HEK293 (cell line): ENCODE measurements around the gene BAIAP3.

ENCODE experiments used
- CTCF ChIA-PET: fragments of 350-600 bp; formaldehyde crosslinking; extraction: SDS; loops from one replicate; lab custom pipeline; 2021; ENCODE audit warnings: antibody characterized with exemption; lab: Yijun Ruan, JAX
- POLR2A ChIA-PET: fragments of 300-600 bp; formaldehyde crosslinking; extraction: SDS; loops from one replicate; lab custom pipeline; 2020; ENCODE audit warnings: antibody characterized with exemption, inconsistent platforms; lab: Yijun Ruan, JAX
- H3K27ac ChIP-seq: fragments of 200-500 bp; sonication (Bioruptor generic); 2 replicates; pipeline ENCODE4 v1.5.1; 2014; ENCODE audit warnings: low read depth, low read length, control low read depth, inconsistent platforms; ENCODE audit errors: extremely low read depth
- H3K36me3 ChIP-seq, 2 experiments: fragments of 200-500 bp in 1 of 2; sonication (Bioruptor generic) in 1 of 2; 1 replicate in 1 of 2; 2 replicates in 1 of 2; pipeline ENCODE4 v1.5.1; 2014 to 2017; ENCODE audit warnings: inconsistent platforms in 2 of 2, low read length in 2 of 2; ENCODE audit not compliant: control insufficient read depth in 2 of 2, insufficient read depth in 1 of 2
- H3K4me1 ChIP-seq: fragments of 200-500 bp; sonication (Bioruptor generic); 2 replicates; pipeline ENCODE4 v1.5.1; 2014; ENCODE audit warnings: mild to moderate bottlenecking, low read length, inconsistent platforms; ENCODE audit not compliant: control insufficient read depth, insufficient read depth
- H3K4me3 ChIP-seq: 2 replicates; pipeline ENCODE4 v1.5.1; 2011; ENCODE audit warnings: low read depth, mild to moderate bottlenecking, control low read depth, low read length, moderate library complexity
- H3K9me3 ChIP-seq: fragments of 200-500 bp; sonication (Bioruptor generic); 2 replicates; pipeline ENCODE4 v1.5.1; 2014; ENCODE audit warnings: low read depth, low read length, inconsistent platforms; ENCODE audit not compliant: control insufficient read depth, insufficient read depth
- GLIS1 ChIP-seq: fragments of 450-650 bp; formaldehyde crosslinking; IDR thresholded peaks from 2 replicates; pipeline ENCODE4 v1.5.1; 2016; ENCODE audit warnings: missing biosample characterization, missing genetic modification characterization
- OSR2 ChIP-seq: fragments of 450-650 bp; formaldehyde crosslinking; IDR thresholded peaks from 2 replicates; pipeline ENCODE4 v1.5.1; 2016; ENCODE audit warnings: missing biosample characterization, missing genetic modification characterization
- SCRT2 ChIP-seq: fragments of 450-650 bp; formaldehyde crosslinking; IDR thresholded peaks from 2 replicates; pipeline ENCODE4 v1.5.1; 2016; ENCODE audit warnings: missing biosample characterization, missing genetic modification characterization
- SP2 ChIP-seq: fragments of 450-650 bp; formaldehyde crosslinking; IDR thresholded peaks from 2 replicates; pipeline ENCODE4 v1.5.1; 2016; ENCODE audit warnings: missing biosample characterization, missing genetic modification characterization
- SP3 ChIP-seq: fragments of 450-650 bp; formaldehyde crosslinking; IDR thresholded peaks from 2 replicates; pipeline ENCODE4 v1.5.1; 2016; ENCODE audit warnings: missing biosample characterization, missing genetic modification characterization
- ZBTB20 ChIP-seq: fragments of 450-650 bp; formaldehyde crosslinking; IDR thresholded peaks from 2 replicates; pipeline ENCODE4 v1.5.1; 2016; ENCODE audit warnings: missing biosample characterization, missing genetic modification characterization
- ZBTB49 ChIP-seq: fragments of 450-650 bp; formaldehyde crosslinking; IDR thresholded peaks from 2 replicates; pipeline ENCODE4 v1.5.1; 2016; ENCODE audit warnings: missing biosample characterization, missing genetic modification characterization, low read depth
- ZBTB6 ChIP-seq: fragments of 450-650 bp; formaldehyde crosslinking; IDR thresholded peaks from 2 replicates; pipeline ENCODE4 v1.5.1; 2017; ENCODE audit warnings: missing biosample characterization, missing genetic modification characterization
- ZFHX2 ChIP-seq: fragments of 450-650 bp; formaldehyde crosslinking; conservative IDR thresholded peaks from 2 replicates; pipeline ENCODE4 v1.5.1; 2016; ENCODE audit warnings: missing biosample characterization, missing genetic modification characterization
- ZFP69B ChIP-seq: fragments of 450-650 bp; formaldehyde crosslinking; IDR thresholded peaks from 2 replicates; pipeline ENCODE4 v1.5.1; 2016; ENCODE audit warnings: missing biosample characterization, missing genetic modification characterization
- ZNF214 ChIP-seq: fragments of 450-650 bp; formaldehyde crosslinking; IDR thresholded peaks from 2 replicates; pipeline ENCODE4 v1.5.1; 2017; ENCODE audit warnings: missing biosample characterization, mild to moderate bottlenecking, missing genetic modification characterization, borderline replicate concordance
- ZNF23 ChIP-seq: fragments of 450-650 bp; formaldehyde crosslinking; IDR thresholded peaks from 2 replicates; pipeline ENCODE4 v1.5.1; 2016; ENCODE audit warnings: missing biosample characterization, missing genetic modification characterization, borderline replicate concordance
- ZNF248 ChIP-seq: fragments of 450-650 bp; formaldehyde crosslinking; IDR thresholded peaks from 2 replicates; pipeline ENCODE4 v1.5.1; 2017; ENCODE audit warnings: missing biosample characterization, missing genetic modification characterization
- ZNF350 ChIP-seq: fragments of 450-650 bp; formaldehyde crosslinking; IDR thresholded peaks from 2 replicates; pipeline ENCODE4 v1.5.0; 2017; ENCODE audit warnings: missing biosample characterization, mild to moderate bottlenecking, missing genetic modification characterization
- ZNF398 ChIP-seq: fragments of 450-650 bp; formaldehyde crosslinking; IDR thresholded peaks from 2 replicates; pipeline ENCODE4 v1.5.1; 2017; ENCODE audit warnings: missing biosample characterization, missing genetic modification characterization
- ZNF521 ChIP-seq: fragments of 450-650 bp; formaldehyde crosslinking; IDR thresholded peaks from 2 replicates; pipeline ENCODE4 v1.5.1; 2017; ENCODE audit warnings: missing biosample characterization, mild to moderate bottlenecking, missing genetic modification characterization
- ZNF560 ChIP-seq: fragments of 450-650 bp; formaldehyde crosslinking; IDR thresholded peaks from 2 replicates; pipeline ENCODE4 v1.5.1; 2017; ENCODE audit warnings: missing biosample characterization, missing genetic modification characterization, borderline replicate concordance
- ZNF626 ChIP-seq: fragments of 450-650 bp; sonication (Bioruptor Pico); formaldehyde crosslinking; IDR thresholded peaks from 2 replicates; pipeline ENCODE4 v1.5.1; 2018; ENCODE audit warnings: missing biosample characterization, missing genetic modification characterization, inconsistent platforms
- ZNF654 ChIP-seq: fragments of 450-650 bp; formaldehyde crosslinking; IDR thresholded peaks from 2 replicates; pipeline ENCODE4 v1.5.1; 2016; ENCODE audit warnings: low read depth, missing biosample characterization, missing genetic modification characterization
- ZNF830 ChIP-seq: fragments of 450-650 bp; IDR thresholded peaks from 2 replicates; pipeline ENCODE4 v1.5.0; 2018; ENCODE audit warnings: missing biosample characterization, missing genetic modification characterization, low read depth, mild to moderate bottlenecking, moderate library complexity

Gene BAIAP3

GRCh38 chr16:1314399-1315068 is 18.9 kb upstream of the BAIAP3 start:
- CTCF ChIA-PET, result no interaction called here
- H3K36me3 ChIP-seq, result peaks cover 14 to 86% of the 10 kb centered on the region in 2 experiments; a peak in 2 of 3 replicates
- TF ChIP-seq ZBTB6 (tag by site-specific recombination) (no peak), ZNF560 (tag by site-specific recombination) (no peak), ZNF830 (tag by site-specific recombination) (no peak), ZNF248 (no peak), OSR2 (tag by site-specific recombination) (no peak), ZBTB49 (tag by site-specific recombination) (no peak), SP2 (tag by site-specific recombination) (no peak)
- TF ChIP-seq, all 188 proteins: peak for 0
- no peaks in the 10 kb centered on the region for H3K9me3 ChIP-seq
- H3K4me1 ChIP-seq, result peaks cover 8% of the 10 kb centered on the region
- no peak overlapping the region for H3K27ac ChIP-seq
- POLR2A ChIA-PET, result no interaction called here
- no peak overlapping the region for H3K4me3 ChIP-seq

GRCh38 chr16:1315081-1316032 is 18.1 kb upstream of the BAIAP3 start:
- ChIA-PET POLR2A (no interaction called here), CTCF (interaction anchor here (0.5 to 1.3 kb wide), 3 partner anchors 20 to 75 kb away, joined by 3 read pairs; no protein-coding TSS in a partner anchor)
- peaks cover 8% of the 10 kb centered on the region for H3K4me1 ChIP-seq
- H3K27ac ChIP-seq, result no peak overlapping the region
- no peaks in the 10 kb centered on the region for H3K9me3 ChIP-seq
- H3K4me3 ChIP-seq, result no peak overlapping the region
- H3K36me3 ChIP-seq, result peaks cover 14 to 94% of the 10 kb centered on the region in 2 experiments; a peak in 2 of 3 replicates
- TF ChIP-seq ZNF654 (tag by site-specific recombination) (no peak), ZNF626 (tag by site-specific recombination) (no peak), GLIS1 (no peak), ZFHX2 (no peak), ZNF350 (tag by site-specific recombination) (no peak), ZNF23 (tag by site-specific recombination) (no peak), SP3 (tag by site-specific recombination) (no peak), ZNF398 (tag by site-specific recombination) (no peak), ZNF214 (tag by site-specific recombination) (no peak), SCRT2 (tag by site-specific recombination) (no peak), ZFP69B (tag by site-specific recombination) (no peak), ZBTB20 (tag by site-specific recombination) (no peak), ZNF521 (no peak)
